K562 (cell line): ENCODE measurements around the gene MGAM2. TPM values are rescaled to one million over a fixed set of nuclear protein-coding genes. Genes with fewer than 3 reads are reported as not detected.

Experiments
- EWSR1 ChIP-seq: fragments of 450-650 bp; IDR thresholded peaks from 2 replicates; pipeline ENCODE4 v1.6.1; 2018; ENCODE audit warnings: borderline replicate concordance, mild to moderate bottlenecking, low read depth, moderate library complexity; ENCODE audit not compliant: partially characterized antibody
- MEF2A ChIP-seq: IDR thresholded peaks from 2 replicates; pipeline ENCODE4 v1.6.1; 2011; ENCODE audit warnings: low read depth, mild to moderate bottlenecking, low read length, moderate library complexity; ENCODE audit not compliant: control insufficient read depth
- ZNF764 ChIP-seq: fragments of 250-450 bp; sonication (Bioruptor Pico); IDR thresholded peaks from 2 replicates; pipeline ENCODE4 v1.4.0; 2020; ENCODE audit warnings: low read depth, mild to moderate bottlenecking, moderate library complexity
- polyA plus RNA-seq, 8 experiments: library from polyadenylated mRNA; depleted of rRNA in 4 of 8; stranded (reverse) in 5 of 8; unstranded in 3 of 8; fragments of >200 nt; fragmentation: Nextera tagmentation in 2 of 8; fragmentation: Illumina TruSeq in 1 of 8; extraction: Ambion mirVana in 2 of 8; extraction: Trizol in 1 of 8; gene quantifications; 2 replicates each; pipeline versions ENCODE4 v1.2.1 to v1.2.3, GENCODE V29; 2011 to 2014; ENCODE audit warnings: inconsistent platforms in 1 of 8, missing spikeins in 1 of 8
- total RNA-seq, 7 experiments: library from RNA; depleted of rRNA in 6 of 7; stranded (reverse); fragments of >200 nt in 6 of 7; fragmentation: Illumina TruSeq in 2 of 7; extraction: Trizol in 2 of 7; gene quantifications; 2 replicates each; pipeline versions ENCODE4 v1.2.1 to v1.2.3, GENCODE V29; 2011 to 2021; ENCODE audit warnings: low replicate concordance in 1 of 7
- TF ChIP-seq, protein P1 (sequence below): fragments of 200-600 bp; sonication (generic); IDR thresholded peaks from one replicate; pipeline ENCODE4 v1.6.1; 2012; ENCODE audit warnings: mild to moderate bottlenecking, low read depth, low read length, inconsistent platforms

MGAM2 gene
- total and polyA plus RNA-seq, 9 of the 15 experiments (the other 6 are each of a cell fraction or from before 2014, with no cell fraction given) = 0.03 TPM; not detected in 8

DNA sequence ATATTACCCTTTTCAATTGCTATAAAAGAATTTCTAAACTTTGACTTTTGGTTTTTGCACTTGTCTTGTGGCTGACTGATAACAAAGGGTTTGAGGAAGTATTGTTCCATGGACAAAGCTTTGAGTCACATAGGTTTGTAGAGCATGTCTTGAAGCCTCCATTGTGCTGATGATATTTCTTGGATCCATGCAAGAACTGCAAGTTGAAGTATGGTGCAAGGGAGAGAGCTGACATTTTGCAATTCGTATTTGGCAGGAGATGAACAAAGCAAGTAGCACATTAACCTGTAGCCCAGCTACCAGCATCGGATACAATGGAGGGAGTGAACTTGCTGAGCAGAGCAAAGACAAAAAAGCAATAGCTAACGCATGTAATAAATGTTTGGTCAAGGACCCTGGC, 23.4 kb downstream of the MGAM2 start (continued):
- TF ChIP-seq, protein P1, sequence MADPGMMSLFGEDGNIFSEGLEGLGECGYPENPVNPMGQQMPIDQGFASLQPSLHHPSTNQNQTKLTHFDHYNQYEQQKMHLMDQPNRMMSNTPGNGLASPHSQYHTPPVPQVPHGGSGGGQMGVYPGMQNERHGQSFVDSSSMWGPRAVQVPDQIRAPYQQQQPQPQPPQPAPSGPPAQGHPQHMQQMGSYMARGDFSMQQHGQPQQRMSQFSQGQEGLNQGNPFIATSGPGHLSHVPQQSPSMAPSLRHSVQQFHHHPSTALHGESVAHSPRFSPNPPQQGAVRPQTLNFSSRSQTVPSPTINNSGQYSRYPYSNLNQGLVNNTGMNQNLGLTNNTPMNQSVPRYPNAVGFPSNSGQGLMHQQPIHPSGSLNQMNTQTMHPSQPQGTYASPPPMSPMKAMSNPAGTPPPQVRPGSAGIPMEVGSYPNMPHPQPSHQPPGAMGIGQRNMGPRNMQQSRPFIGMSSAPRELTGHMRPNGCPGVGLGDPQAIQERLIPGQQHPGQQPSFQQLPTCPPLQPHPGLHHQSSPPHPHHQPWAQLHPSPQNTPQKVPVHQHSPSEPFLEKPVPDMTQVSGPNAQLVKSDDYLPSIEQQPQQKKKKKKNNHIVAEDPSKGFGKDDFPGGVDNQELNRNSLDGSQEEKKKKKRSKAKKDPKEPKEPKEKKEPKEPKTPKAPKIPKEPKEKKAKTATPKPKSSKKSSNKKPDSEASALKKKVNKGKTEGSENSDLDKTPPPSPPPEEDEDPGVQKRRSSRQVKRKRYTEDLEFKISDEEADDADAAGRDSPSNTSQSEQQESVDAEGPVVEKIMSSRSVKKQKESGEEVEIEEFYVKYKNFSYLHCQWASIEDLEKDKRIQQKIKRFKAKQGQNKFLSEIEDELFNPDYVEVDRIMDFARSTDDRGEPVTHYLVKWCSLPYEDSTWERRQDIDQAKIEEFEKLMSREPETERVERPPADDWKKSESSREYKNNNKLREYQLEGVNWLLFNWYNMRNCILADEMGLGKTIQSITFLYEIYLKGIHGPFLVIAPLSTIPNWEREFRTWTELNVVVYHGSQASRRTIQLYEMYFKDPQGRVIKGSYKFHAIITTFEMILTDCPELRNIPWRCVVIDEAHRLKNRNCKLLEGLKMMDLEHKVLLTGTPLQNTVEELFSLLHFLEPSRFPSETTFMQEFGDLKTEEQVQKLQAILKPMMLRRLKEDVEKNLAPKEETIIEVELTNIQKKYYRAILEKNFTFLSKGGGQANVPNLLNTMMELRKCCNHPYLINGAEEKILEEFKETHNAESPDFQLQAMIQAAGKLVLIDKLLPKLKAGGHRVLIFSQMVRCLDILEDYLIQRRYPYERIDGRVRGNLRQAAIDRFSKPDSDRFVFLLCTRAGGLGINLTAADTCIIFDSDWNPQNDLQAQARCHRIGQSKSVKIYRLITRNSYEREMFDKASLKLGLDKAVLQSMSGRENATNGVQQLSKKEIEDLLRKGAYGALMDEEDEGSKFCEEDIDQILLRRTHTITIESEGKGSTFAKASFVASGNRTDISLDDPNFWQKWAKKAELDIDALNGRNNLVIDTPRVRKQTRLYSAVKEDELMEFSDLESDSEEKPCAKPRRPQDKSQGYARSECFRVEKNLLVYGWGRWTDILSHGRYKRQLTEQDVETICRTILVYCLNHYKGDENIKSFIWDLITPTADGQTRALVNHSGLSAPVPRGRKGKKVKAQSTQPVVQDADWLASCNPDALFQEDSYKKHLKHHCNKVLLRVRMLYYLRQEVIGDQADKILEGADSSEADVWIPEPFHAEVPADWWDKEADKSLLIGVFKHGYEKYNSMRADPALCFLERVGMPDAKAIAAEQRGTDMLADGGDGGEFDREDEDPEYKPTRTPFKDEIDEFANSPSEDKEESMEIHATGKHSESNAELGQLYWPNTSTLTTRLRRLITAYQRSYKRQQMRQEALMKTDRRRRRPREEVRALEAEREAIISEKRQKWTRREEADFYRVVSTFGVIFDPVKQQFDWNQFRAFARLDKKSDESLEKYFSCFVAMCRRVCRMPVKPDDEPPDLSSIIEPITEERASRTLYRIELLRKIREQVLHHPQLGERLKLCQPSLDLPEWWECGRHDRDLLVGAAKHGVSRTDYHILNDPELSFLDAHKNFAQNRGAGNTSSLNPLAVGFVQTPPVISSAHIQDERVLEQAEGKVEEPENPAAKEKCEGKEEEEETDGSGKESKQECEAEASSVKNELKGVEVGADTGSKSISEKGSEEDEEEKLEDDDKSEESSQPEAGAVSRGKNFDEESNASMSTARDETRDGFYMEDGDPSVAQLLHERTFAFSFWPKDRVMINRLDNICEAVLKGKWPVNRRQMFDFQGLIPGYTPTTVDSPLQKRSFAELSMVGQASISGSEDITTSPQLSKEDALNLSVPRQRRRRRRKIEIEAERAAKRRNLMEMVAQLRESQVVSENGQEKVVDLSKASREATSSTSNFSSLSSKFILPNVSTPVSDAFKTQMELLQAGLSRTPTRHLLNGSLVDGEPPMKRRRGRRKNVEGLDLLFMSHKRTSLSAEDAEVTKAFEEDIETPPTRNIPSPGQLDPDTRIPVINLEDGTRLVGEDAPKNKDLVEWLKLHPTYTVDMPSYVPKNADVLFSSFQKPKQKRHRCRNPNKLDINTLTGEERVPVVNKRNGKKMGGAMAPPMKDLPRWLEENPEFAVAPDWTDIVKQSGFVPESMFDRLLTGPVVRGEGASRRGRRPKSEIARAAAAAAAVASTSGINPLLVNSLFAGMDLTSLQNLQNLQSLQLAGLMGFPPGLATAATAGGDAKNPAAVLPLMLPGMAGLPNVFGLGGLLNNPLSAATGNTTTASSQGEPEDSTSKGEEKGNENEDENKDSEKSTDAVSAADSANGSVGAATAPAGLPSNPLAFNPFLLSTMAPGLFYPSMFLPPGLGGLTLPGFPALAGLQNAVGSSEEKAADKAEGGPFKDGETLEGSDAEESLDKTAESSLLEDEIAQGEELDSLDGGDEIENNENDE = no peak
- no peak for TF ChIP-seq MEF2A
- no peak for TF ChIP-seq EWSR1
- TF ChIP-seq ZNF764 (CRISPR knock-in tag) = no peak
